Aorta (tissue), 4 donors: Measurements from ENCODE around the gene ACTN2. TPM values are rescaled to one million over a fixed set of nuclear protein-coding genes. Genes with fewer than 3 reads are reported as not detected.

Source experiments
- polyA plus RNA-seq, 2 donors: library from polyadenylated mRNA; stranded (reverse); fragments of 200-250 nt; gene quantifications; one replicate each; pipeline ENCODE4 v1.2.3, GENCODE V29; 2013
- total RNA-seq, 2 donors: library from RNA; stranded (reverse); fragmentation: NEBNext Ultra II Directional; extraction: Animal tissue kit (Norgen Biotek cat#: 25700); gene quantifications; one replicate each; pipeline ENCODE4 v1.2.1, GENCODE V29; 2021
- donor health status: healthy with polysubstance abuse.
- donor health status: Bipolar disorder and iron deficiency.
- donor health status: DM: no; HTN: no; CAD: no.
- donor health status: DM: yes; HTN: yes; CAD: no.

The ACTN2 gene
- total and polyA plus RNA-seq, 4 donors, result 3.0 to 40.5 (median 27.9) TPM

Other genes with a start within 250 kb of the ACTN2 start
- 10 to 100 TPM; 38.9 to 75.5 TPM for gene LGALS8, start 162.5 kb upstream of the ACTN2 start, total RNA-seq
- 10 to 100 TPM; 13.6 to 43.1 TPM for gene LGALS8, start 162.5 kb upstream of the ACTN2 start, polyA plus RNA-seq
- gene HEATR1, start 82.0 kb upstream of the ACTN2 start, total RNA-seq, result 10 to 100 TPM; 28.2 to 34.9 TPM
- gene HEATR1, start 82.0 kb upstream of the ACTN2 start, polyA plus RNA-seq, result 1 to 10 TPM; 1.6 to 4.6 TPM
- 10 to 100 TPM; 54.3 to 59.5 TPM for gene MTR, start 108.8 kb downstream of the ACTN2 start, total RNA-seq
- gene MTR, start 108.8 kb downstream of the ACTN2 start, polyA plus RNA-seq, result 1 to 10 TPM; 4.6 to 10.0 TPM